Kidney glomerular epithelial cell (primary cell): Measurements from ENCODE around the gene CHSY1.

Experiments used
- DNase-seq: peaks from one replicate; lab custom pipeline; 2025; lab: John Stamatoyannopoulos, UW

CHSY1 gene

GRCh38 chr15:101170568-101171350, 81.1 kb downstream of the CHSY1 start:
- no peak for DNase-seq

GRCh38 chr15:101169495-101170071, 82.3 kb downstream of the CHSY1 start:
- no peak for DNase-seq

- DNase-seq = no peak
These were observed 82.9 kb downstream of the CHSY1 start for GRCh38 chr15:101168898-101169494.

GRCh38 chr15:101168463-101168824, 83.4 kb downstream of the CHSY1 start:
- no peak for DNase-seq

GRCh38 chr15:101167753-101168462, 83.9 kb downstream of the CHSY1 start:
- DNase-seq = peak; percentile 20

GRCh38 chr15:101167411-101167752, 84.5 kb downstream of the CHSY1 start:
- DNase-seq = peak; percentile 26

GRCh38 chr15:101165905-101166471, 85.9 kb downstream of the CHSY1 start:
- DNase-seq = no peak

- DNase-seq = no peak
These were observed 89.0 kb downstream of the CHSY1 start for GRCh38 chr15:101162701-101163483.

GRCh38 chr15:101161656-101162055, 90.2 kb downstream of the CHSY1 start:
- no peak for DNase-seq

GRCh38 chr15:101159936-101160815, 91.7 kb downstream of the CHSY1 start:
- DNase-seq = no peak

- no peak for DNase-seq
These were observed 92.5 kb downstream of the CHSY1 start for GRCh38 chr15:101159096-101159935.

GRCh38 chr15:101158166-101159095, 93.4 kb downstream of the CHSY1 start:
- no peak for DNase-seq

GRCh38 chr15:101157721-101158120, 94.1 kb downstream of the CHSY1 start:
- DNase-seq = no peak

GRCh38 chr15:101156509-101157159, 95.2 kb downstream of the CHSY1 start:
- DNase-seq = no peak

- no peak for DNase-seq
These were observed 95.8 kb downstream of the CHSY1 start for GRCh38 chr15:101156061-101156460.

GRCh38 chr15:101153801-101154656, 97.8 kb downstream of the CHSY1 start:
- no peak for DNase-seq

GRCh38 chr15:101152914-101153313, 98.9 kb downstream of the CHSY1 start:
- no peak for DNase-seq
